GM12878 (cell line): Measurements from ENCODE around the gene GRAMD1B.

Experiments
- EGR1 ChIP-seq, 2 experiments: IDR thresholded peaks; 1 replicate in 1 of 2; 2 replicates in 1 of 2; pipeline ENCODE4 v1.6.1; 2011 to 2012; ENCODE audit warnings: low read depth in 2 of 2, low read length in 2 of 2, borderline replicate concordance in 1 of 2, mild to moderate bottlenecking in 1 of 2, moderate library complexity in 1 of 2
- EZH2 ChIP-seq: IDR thresholded peaks from 2 replicates; pipeline ENCODE4 v1.6.1; 2012; ENCODE audit warnings: low read depth, mild to moderate bottlenecking, control low read depth, inconsistent platforms, low read length, borderline replicate concordance; ENCODE audit not compliant: control insufficient read depth
- GATAD2B ChIP-seq: fragments of 450-650 bp; conservative IDR thresholded peaks from 2 replicates; pipeline ENCODE4 v1.6.1; 2017; ENCODE audit warnings: low read depth, mild to moderate bottlenecking, moderate library complexity
- IKZF1 ChIP-seq: fragments of 450-650 bp; conservative IDR thresholded peaks from 2 replicates; pipeline ENCODE4 v1.6.1; 2017; ENCODE audit warnings: antibody characterized with exemption, mild to moderate bottlenecking
- RB1 ChIP-seq: fragments of 450-650 bp; formaldehyde crosslinking; IDR thresholded peaks from 2 replicates; pipeline ENCODE4 v1.6.1; 2017; ENCODE audit warnings: mild to moderate bottlenecking, borderline replicate concordance
- RFX5 ChIP-seq: IDR thresholded peaks from 2 replicates; pipeline ENCODE4 v1.6.1; 2011; ENCODE audit warnings: low read depth, low read length, improper control_type of control experiment
- SP1 ChIP-seq: IDR thresholded peaks from one replicate; pipeline ENCODE4 v1.6.1; 2011; ENCODE audit warnings: low read depth, low read length
- TF ChIP-seq, protein P1 (sequence below): fragments of 450-650 bp; IDR thresholded peaks from 2 replicates; pipeline ENCODE4 v1.6.1; 2017; ENCODE audit warnings: mild to moderate bottlenecking
- TF ChIP-seq, protein P2 (sequence below), 3 experiments: IDR thresholded peaks in 2 of 3; conservative IDR thresholded peaks in 1 of 3; 2 replicates each; pipeline ENCODE4 v1.5.1; 2011; ENCODE audit warnings: low read depth in 3 of 3, low read length in 3 of 3, mild to moderate bottlenecking in 3 of 3, control low read depth in 2 of 3, moderate library complexity in 2 of 3, inconsistent platforms in 1 of 3, mixed read lengths in 1 of 3; ENCODE audit not compliant: control insufficient read depth in 2 of 3, insufficient read depth in 1 of 3; ENCODE audit errors: extremely low read depth in 1 of 3
- TF ChIP-seq, protein P3 (sequence below): fragments of 450-650 bp; formaldehyde crosslinking; IDR thresholded peaks from 2 replicates; pipeline ENCODE4 v1.4.0; 2022; ENCODE audit warnings: mild to moderate bottlenecking, moderate library complexity

DNA sequence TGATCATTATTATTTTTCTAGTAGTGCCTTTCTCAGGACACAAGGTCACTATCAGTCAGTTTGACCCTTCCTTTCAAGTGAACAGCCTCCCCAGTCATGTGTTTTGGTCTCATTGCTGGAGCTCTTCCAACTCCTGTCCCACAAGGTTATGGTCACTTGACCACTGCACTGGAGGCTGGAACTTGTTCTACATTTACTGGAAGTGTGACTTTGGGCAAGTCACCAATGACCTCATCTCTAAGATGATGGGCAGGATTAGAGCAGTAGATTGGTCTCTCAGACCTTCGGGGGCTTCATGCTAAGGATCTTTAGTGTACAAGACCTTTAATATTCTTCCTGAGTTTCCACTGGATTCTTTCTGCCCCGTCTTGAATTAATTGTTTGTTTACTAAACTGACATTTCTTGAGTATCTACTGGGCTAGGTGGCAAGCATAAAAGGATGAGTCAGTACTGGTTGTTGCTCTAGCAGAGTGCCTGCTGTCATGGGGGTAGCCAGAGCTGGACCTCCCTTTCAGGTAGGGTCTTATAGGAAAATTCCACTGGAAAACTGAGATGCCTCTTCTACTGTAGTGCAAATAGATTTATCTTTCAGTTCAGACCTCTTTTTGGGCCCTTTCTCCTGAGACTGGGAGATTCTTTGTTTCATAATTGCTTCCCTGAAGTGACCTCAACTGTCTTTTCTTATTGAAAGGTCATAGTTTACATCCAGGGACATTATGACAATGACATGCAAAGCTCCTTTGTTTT, 106.8 kb downstream of the GRAMD1B start:
- TF ChIP-seq, protein P1, sequence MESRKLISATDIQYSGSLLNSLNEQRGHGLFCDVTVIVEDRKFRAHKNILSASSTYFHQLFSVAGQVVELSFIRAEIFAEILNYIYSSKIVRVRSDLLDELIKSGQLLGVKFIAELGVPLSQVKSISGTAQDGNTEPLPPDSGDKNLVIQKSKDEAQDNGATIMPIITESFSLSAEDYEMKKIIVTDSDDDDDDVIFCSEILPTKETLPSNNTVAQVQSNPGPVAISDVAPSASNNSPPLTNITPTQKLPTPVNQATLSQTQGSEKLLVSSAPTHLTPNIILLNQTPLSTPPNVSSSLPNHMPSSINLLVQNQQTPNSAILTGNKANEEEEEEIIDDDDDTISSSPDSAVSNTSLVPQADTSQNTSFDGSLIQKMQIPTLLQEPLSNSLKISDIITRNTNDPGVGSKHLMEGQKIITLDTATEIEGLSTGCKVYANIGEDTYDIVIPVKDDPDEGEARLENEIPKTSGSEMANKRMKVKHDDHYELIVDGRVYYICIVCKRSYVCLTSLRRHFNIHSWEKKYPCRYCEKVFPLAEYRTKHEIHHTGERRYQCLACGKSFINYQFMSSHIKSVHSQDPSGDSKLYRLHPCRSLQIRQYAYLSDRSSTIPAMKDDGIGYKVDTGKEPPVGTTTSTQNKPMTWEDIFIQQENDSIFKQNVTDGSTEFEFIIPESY = no peak
- TF ChIP-seq SP1 (no peak), RB1 (no peak), IKZF1 (no peak), GATAD2B (no peak), EGR1 (IDR thresholded peaks at IDR 0.05; ENCODE audit: borderline replicate concordance in 1 of 2, low read depth in 2 of 2, low read length in 2 of 2) (no peak), EZH2 (no peak), RFX5 (no peak)
- TF ChIP-seq, protein P2, sequence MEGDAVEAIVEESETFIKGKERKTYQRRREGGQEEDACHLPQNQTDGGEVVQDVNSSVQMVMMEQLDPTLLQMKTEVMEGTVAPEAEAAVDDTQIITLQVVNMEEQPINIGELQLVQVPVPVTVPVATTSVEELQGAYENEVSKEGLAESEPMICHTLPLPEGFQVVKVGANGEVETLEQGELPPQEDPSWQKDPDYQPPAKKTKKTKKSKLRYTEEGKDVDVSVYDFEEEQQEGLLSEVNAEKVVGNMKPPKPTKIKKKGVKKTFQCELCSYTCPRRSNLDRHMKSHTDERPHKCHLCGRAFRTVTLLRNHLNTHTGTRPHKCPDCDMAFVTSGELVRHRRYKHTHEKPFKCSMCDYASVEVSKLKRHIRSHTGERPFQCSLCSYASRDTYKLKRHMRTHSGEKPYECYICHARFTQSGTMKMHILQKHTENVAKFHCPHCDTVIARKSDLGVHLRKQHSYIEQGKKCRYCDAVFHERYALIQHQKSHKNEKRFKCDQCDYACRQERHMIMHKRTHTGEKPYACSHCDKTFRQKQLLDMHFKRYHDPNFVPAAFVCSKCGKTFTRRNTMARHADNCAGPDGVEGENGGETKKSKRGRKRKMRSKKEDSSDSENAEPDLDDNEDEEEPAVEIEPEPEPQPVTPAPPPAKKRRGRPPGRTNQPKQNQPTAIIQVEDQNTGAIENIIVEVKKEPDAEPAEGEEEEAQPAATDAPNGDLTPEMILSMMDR (IDR thresholded peaks at IDR 0.05 in 2 of 3, conservative IDR thresholded peaks at IDR 0.05 in 1 of 3; ENCODE audit: control insufficient read depth in 2 of 3, extremely low read depth in 1 of 3, insufficient read depth in 1 of 3, low read depth in 3 of 3, low read length in 3 of 3) = no peak
- TF ChIP-seq, protein P3, sequence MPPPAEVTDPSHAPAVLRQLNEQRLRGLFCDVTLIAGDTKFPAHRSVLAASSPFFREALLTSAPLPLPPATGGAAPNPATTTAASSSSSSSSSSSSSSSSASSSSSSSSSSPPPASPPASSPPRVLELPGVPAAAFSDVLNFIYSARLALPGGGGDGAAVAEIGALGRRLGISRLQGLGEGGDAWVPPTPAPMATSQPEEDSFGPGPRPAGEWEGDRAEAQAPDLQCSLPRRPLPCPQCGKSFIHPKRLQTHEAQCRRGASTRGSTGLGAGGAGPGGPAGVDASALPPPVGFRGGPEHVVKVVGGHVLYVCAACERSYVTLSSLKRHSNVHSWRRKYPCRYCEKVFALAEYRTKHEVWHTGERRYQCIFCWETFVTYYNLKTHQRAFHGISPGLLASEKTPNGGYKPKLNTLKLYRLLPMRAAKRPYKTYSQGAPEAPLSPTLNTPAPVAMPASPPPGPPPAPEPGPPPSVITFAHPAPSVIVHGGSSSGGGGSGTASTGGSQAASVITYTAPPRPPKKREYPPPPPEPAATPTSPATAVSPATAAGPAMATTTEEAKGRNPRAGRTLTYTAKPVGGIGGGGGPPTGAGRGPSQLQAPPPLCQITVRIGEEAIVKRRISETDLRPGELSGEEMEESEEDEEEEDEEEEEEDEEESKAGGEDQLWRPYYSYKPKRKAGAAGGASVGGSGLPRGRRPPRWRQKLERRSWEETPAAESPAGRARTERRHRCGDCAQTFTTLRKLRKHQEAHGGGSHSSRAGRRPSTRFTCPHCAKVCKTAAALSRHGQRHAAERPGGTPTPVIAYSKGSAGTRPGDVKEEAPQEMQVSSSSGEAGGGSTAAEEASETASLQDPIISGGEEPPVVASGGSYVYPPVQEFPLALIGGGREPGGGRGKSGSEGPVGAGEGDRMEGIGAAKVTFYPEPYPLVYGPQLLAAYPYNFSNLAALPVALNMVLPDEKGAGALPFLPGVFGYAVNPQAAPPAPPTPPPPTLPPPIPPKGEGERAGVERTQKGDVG (CRISPR knock-in tag) = no peak
